ENCODE results near the gene PSMB10. TPM values are rescaled to one million over a fixed set of nuclear protein-coding genes. Genes with fewer than 3 reads are reported as not detected.

PSMB10 gene
- total RNA-seq, 4 donors from 2014 or later = 26.5 to 33.8 (median 32.6) TPM

DNA sequence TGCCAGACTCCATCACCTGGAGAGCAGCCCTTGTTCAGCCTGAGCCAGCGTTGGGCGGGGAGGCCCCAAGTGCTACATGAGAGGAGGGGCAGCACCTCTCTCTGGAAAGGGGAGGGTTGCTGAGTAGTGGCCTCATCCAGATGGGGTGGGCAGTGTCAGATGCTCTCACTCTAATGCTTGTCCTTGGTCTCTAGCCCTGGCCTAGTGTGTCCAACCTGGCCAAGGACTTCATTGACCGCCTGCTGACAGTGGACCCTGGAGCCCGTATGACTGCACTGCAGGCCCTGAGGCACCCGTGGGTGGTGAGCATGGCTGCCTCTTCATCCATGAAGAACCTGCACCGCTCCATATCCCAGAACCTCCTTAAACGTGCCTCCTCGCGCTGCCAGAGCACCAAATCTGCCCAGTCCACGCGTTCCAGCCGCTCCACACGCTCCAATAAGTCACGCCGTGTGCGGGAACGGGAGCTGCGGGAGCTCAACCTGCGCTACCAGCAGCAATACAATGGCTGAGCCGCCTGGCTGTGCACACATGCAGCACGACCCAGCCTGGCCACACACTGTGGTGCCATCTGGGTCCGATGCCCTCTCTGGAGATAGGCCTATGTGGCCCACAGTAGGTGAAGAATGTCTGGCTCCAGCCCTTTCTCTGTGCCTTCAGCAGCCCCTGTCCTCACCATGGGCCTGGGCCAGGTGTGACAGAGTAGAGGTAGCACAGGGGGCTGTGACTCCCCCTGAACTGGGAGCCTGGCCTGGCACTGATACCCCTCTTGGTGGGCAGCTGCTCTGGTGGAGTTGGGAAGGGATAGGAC, 9.3 kb downstream of the PSMB10 start:
- 96% methylated on average over 9 of the region's 22 CpGs; no CpG with 5 or more reads in 1 of the 2 donors for WGBS, 2 donors (ENCODE audit: low coverage in 1 of 2)
- H3K9me3 ChIP-seq = no peaks in the 10 kb centered on the region
- peaks cover 0 to 70% of the 10 kb centered on the region in 2 donors for H3K36me3 ChIP-seq
- ATAC-seq = no peak
- H3K27ac ChIP-seq = peak overlapping the region in 2 of 4 donors; percentile 9 to 65
- peaks cover 0 to 54% (median 10%) of the 10 kb centered on the region in 3 donors for H3K4me1 ChIP-seq
- no peak for TF ChIP-seq POLR2AphosphoS5 (IDR thresholded peaks at IDR 0.05)
- TF ChIP-seq POLR2A (IDR thresholded peaks at IDR 0.05) = no peak
- TF ChIP-seq, protein P1, sequence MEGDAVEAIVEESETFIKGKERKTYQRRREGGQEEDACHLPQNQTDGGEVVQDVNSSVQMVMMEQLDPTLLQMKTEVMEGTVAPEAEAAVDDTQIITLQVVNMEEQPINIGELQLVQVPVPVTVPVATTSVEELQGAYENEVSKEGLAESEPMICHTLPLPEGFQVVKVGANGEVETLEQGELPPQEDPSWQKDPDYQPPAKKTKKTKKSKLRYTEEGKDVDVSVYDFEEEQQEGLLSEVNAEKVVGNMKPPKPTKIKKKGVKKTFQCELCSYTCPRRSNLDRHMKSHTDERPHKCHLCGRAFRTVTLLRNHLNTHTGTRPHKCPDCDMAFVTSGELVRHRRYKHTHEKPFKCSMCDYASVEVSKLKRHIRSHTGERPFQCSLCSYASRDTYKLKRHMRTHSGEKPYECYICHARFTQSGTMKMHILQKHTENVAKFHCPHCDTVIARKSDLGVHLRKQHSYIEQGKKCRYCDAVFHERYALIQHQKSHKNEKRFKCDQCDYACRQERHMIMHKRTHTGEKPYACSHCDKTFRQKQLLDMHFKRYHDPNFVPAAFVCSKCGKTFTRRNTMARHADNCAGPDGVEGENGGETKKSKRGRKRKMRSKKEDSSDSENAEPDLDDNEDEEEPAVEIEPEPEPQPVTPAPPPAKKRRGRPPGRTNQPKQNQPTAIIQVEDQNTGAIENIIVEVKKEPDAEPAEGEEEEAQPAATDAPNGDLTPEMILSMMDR (IDR thresholded peaks at IDR 0.05) = no peak
- TF ChIP-seq EP300 (IDR thresholded peaks at IDR 0.05) = no peak
- H3K4me3 ChIP-seq = no peak overlapping the region
- H3K27me3 ChIP-seq = no peaks in the 10 kb centered on the region

DNA sequence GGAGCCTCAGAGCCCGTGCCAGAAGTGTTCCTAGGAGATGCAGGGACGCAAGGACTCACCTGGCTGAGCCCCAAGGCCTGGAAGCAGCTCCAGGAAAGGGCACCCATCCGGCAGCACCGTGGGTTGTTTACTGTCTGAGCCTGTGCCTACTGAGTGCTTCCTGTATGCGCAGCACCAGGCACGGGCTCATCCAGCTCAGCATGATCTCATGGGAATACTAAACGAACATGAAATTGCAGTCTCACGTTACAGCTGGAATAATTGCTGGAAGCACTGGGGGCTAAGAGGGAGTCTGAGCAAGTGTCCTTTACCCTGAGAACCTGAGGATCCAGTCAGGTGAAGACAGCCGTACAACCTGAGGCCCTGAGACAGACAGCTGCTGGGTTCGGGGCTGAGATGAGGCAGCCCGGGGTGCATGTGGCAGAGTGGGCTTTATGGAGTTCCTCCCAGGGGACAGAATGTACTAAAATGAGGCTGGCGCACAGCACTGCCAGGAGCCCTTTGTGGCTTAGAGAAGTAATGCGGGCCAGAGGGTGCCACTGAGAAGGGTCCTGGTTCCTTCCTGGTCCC, 10.4 kb downstream of the PSMB10 start:
- Histone ChIP-seq H3K9me3 (no peaks in the 10 kb centered on the region), H3K27me3 (no peaks in the 10 kb centered on the region), H3K36me3 (peaks cover 0 to 59% of the 10 kb centered on the region in 2 donors), H3K4me1 (peaks cover 0 to 64% (median 12%) of the 10 kb centered on the region in 3 donors), H3K4me3 (no peak overlapping the region), H3K27ac (peak overlapping the region in 3 of 4 donors; percentile 31 to 65 (median 60))
- WGBS, 2 donors (ENCODE audit: low coverage in 1 of 2) = 33 to 45% methylated on average over 1 to 5 of the region's 13 CpGs
- no peak for ATAC-seq
- no peak for TF ChIP-seq EP300 (IDR thresholded peaks at IDR 0.05)
- TF ChIP-seq POLR2AphosphoS5 (IDR thresholded peaks at IDR 0.05) = no peak
- TF ChIP-seq POLR2A (IDR thresholded peaks at IDR 0.05) = no peak
- TF ChIP-seq, protein P1 (IDR thresholded peaks at IDR 0.05) = no peak

DNA sequence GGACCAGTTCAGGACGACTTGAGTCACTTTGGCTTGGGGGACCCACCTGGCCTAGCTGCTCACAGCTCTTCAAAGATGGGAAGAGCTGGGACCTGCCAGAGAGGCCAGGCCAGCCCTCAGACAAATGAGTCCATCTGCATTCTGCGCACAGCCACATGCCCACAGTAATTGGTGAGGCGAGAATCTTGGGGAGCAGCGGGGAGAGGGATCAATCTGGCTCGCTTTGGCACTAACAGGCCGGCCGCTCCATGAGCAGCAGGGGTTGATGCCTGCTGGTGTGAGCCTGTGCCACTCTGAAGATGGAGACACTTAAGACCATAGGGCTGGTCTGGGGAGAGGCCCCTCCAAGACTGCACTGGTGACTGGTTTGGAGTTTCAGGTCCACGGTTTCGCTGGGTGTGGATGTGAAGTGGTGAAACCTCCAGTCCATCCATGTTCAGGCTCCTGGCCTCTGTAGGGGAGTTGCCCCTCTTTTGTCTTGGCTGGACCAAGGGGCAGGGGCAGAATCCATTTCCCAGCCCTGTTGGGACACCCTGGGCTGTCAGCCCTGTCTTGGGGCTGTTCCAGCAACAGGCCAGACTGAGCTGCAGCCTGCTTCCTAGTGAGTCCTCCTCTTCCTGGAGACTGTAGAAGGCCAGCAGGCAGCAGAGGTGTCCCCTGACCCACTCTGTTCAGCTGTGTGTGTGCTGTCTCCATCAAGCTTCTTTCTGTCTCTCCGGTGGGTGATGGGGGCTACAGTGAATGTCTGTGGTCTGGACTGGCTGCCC, 12.3 kb downstream of the PSMB10 start:
- WGBS, 2 donors (ENCODE audit: low coverage in 1 of 2) = no CpG with 5 or more reads among the region's 10 CpGs

DNA sequence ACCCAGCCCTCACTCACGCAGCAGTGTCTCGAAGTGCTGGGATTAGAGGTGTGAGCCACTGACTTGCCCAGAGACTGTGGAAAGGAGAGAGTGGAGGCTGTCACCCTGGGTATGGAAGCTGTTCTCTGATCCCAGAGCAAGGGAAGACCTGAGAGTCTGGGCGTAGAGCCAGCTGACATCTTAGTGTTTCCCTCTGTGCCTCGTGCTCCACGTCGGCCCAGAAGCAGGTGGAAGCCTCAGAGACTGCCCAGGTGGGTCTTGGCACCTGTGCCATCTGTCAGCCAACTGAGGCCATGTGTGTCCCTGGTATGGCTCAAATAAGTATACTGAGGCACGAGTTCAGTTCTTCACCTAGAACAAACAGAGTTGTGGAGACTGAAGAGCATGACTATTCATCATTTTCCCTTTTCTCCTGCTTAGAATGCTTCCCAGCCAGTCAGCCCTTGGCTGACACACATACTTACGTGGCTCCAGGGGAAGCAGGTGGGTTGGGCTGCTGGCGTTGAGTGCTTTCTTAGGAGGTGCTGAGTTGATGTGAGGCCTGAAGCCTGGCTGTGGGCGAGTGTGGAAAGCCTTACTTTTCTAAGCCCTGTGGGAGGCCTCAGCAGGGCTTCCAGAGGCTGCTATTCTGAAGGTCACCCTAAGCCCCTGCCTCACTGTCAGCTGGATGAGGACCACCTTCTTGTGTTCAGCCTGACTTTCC, 13.1 kb downstream of the PSMB10 start:
- Histone ChIP-seq H3K9me3 (no peaks in the 10 kb centered on the region), H3K36me3 (peaks cover 0 to 45% of the 10 kb centered on the region in 2 donors), H3K27ac (peak overlapping the region in 3 of 4 donors; percentile 25 to 48 (median 46)), H3K27me3 (no peaks in the 10 kb centered on the region), H3K4me1 (peaks cover 0 to 85% (median 21%) of the 10 kb centered on the region in 3 donors), H3K4me3 (no peak overlapping the region)
- ATAC-seq = no peak
- TF ChIP-seq EP300 (IDR thresholded peaks at IDR 0.05) = no peak
- no peak for TF ChIP-seq POLR2AphosphoS5 (IDR thresholded peaks at IDR 0.05)
- TF ChIP-seq, protein P1 (IDR thresholded peaks at IDR 0.05) = no peak
- no peak for TF ChIP-seq POLR2A (IDR thresholded peaks at IDR 0.05)
- WGBS, 2 donors (ENCODE audit: low coverage in 1 of 2) = 60 to 66% methylated on average over 2 to 3 of the region's 10 CpGs

More for the DNA sequence above, 12.3 kb downstream of the PSMB10 start:
- Histone ChIP-seq H3K4me1 (peaks cover 0 to 78% (median 21%) of the 10 kb centered on the region in 3 donors), H3K27ac (peak overlapping the region in 3 of 4 donors; percentile 25 to 48 (median 46)), H3K4me3 (no peak overlapping the region), H3K9me3 (no peaks in the 10 kb centered on the region), H3K36me3 (peaks cover 0 to 48% of the 10 kb centered on the region in 2 donors), H3K27me3 (no peaks in the 10 kb centered on the region)
- no peak for ATAC-seq
- no peak for TF ChIP-seq POLR2AphosphoS5 (IDR thresholded peaks at IDR 0.05)
- TF ChIP-seq, protein P1 (IDR thresholded peaks at IDR 0.05) = no peak
- no peak for TF ChIP-seq EP300 (IDR thresholded peaks at IDR 0.05)
- no peak for TF ChIP-seq POLR2A (IDR thresholded peaks at IDR 0.05)
